Astrocyte (in vitro differentiated cells and primary cell): ENCODE data around the gene LSM10.

Experiments
- EZH2 ChIP-seq: IDR thresholded peaks from 2 replicates; pipeline ENCODE4 v1.6.1; 2012; ENCODE audit warnings: mild to moderate bottlenecking, low read length, inconsistent platforms; ENCODE audit not compliant: insufficient read depth
- TF ChIP-seq, protein P1 (sequence below): IDR thresholded peaks from 2 replicates; pipeline ENCODE4 v1.5.1; 2011; ENCODE audit warnings: low read depth, mild to moderate bottlenecking, inconsistent platforms, low read length, moderate library complexity; ENCODE audit not compliant: insufficient read depth

DNA sequence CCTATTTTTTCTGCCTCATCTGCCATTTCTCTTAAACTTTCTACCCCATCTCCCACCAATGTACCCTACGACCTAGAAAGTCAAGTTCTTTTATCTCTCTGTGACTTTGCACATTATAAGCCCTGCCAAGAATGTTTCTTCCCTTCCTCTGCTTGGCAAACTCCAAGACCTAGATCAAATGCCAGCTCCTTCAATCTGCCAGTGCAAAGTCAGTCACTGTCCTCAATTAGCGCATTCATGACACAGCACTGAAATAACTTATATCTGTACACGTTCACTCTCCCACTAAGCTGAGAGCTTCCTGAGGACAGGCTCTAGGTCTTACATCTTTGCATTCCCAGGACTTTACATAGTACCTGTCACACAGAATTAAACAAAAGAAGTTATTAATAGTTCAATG lies 21.4 kb upstream of the LSM10 start:
- TF ChIP-seq, protein P1, sequence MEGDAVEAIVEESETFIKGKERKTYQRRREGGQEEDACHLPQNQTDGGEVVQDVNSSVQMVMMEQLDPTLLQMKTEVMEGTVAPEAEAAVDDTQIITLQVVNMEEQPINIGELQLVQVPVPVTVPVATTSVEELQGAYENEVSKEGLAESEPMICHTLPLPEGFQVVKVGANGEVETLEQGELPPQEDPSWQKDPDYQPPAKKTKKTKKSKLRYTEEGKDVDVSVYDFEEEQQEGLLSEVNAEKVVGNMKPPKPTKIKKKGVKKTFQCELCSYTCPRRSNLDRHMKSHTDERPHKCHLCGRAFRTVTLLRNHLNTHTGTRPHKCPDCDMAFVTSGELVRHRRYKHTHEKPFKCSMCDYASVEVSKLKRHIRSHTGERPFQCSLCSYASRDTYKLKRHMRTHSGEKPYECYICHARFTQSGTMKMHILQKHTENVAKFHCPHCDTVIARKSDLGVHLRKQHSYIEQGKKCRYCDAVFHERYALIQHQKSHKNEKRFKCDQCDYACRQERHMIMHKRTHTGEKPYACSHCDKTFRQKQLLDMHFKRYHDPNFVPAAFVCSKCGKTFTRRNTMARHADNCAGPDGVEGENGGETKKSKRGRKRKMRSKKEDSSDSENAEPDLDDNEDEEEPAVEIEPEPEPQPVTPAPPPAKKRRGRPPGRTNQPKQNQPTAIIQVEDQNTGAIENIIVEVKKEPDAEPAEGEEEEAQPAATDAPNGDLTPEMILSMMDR, result no peak
- no peak for TF ChIP-seq EZH2
